Stimulated activated CD4-positive, alpha-beta T cell treated with anti-CD3 and anti-CD28 coated beads, Interleukin-1b, Interleukin-23, amount 100 ng/mL, for 4 hours (primary cell): ENCODE measurements around the gene SYPL1.
A peak's percentile ranks its signal among the peaks of the same experiment; 100 is the strongest.
"Not testable (repeated sequence)": the region's sequence is repeated elsewhere in the genome, so short reads cannot be mapped to it uniquely, and the experiment has no call there.

Experiments used
- DNase-seq, 2 donors: peaks; one replicate each; pipeline ENCODE4 v3.0.0-alpha.2; 2020; ENCODE audit warnings: low read depth in 2 of 2

SYPL1 gene

DNA sequence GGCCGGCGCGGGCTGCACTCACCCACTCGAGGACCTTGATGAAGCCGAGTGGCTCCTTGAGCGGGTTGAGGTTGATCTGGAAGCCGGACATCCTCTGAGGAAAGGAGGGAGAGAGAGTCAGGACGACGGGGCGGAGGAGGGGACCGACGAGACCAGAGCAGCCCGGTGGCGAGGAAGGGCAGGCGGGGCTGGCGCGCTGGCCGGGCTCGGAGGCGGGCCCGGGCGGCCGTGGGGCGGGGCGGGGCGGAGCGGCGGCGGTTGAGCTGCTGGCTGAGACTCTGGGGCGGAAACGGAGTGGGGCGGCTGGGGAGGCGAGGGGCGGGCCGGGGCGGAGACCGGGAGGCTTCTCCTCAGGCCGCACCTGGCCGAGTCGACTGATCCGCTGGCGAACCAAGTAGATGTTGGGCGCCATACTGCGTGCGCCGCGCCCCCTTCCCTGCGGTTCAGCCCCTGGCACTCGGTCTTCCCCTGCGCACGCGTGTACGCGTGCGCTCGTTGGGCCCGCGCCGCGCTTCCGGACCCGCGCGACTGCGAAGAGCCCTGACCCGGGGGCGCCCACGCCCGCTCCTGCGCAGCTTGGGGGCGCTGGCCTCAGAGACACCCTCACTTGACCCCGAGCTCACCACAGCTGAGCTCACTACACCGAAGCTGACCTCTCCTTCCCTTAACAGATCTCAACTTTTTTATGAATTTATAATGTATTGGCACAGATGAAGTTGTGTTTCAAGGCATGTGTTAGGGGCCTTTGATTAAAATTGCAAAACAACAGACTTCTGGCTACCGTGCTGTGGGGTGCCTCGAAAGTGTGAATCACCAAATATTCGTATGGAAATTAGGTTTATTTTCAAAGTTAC is at the start of gene SYPL1:
Gene SYPL1 (minus strand): TSS at position 195 of the 854 bp plus-strand sequence. CDS start 104 bp downstream, at position 91.
- DNase-seq = peak; percentile 87 to 94

GRCh38 chr7:106155027-106155426 is 42.9 kb upstream of the SYPL1 start:
- DNase-seq = no peak

DNA sequence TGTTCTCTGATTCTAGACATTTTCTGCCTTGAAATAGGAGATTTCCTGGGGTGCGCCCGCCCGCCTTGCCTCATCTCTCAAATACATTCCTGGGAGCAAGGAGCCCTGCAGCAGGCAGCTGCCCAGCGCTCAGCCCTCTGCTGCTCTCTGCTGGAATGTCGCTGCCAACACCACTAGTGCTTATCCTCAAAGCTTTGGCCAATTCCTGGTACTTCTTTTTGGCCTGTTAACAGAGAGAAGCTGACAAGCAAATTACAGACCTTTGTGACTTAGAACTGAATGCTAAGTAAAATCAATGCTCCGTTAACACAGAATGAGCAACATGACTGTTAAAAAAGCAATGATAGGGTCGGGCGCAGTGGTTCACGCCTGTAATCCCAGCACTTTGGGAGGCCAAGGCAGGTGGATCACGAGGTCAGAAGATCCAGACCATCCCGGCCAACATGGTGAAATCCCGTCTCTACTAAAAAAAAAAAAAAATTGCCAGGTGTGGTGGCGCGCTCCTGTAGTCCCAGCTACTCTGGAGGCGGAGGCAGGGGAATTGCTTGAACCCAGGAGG is 41.9 kb upstream of the SYPL1 start:
- peak; percentile 63 to 66 for DNase-seq

DNA sequence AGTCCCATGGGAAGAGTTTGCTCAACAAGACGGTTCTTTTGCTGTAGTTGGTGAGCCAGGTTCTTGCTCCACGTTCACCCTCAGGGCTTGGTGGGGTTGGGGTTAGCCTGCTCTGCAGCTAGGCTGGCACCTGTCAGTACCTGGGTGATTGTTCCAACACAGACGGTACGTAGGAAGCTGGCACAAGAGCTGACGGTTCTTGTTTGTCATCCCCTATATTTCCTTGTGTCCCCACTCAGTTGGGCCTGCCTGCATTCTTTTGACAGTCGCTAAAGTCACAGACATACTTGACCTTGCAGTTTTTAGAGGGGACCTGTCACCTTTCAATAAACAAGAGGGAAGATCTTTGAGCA is 40.2 kb upstream of the SYPL1 start:
- no peak for DNase-seq

GRCh38 chr7:106151459-106152312 is 39.6 kb upstream of the SYPL1 start:
- no peak for DNase-seq

GRCh38 chr7:106143711-106144337 is 31.7 kb upstream of the SYPL1 start:
- no peak for DNase-seq

- DNase-seq = no peak
These were observed 30.0 kb upstream of the SYPL1 start for GRCh38 chr7:106142136-106142535.

DNA sequence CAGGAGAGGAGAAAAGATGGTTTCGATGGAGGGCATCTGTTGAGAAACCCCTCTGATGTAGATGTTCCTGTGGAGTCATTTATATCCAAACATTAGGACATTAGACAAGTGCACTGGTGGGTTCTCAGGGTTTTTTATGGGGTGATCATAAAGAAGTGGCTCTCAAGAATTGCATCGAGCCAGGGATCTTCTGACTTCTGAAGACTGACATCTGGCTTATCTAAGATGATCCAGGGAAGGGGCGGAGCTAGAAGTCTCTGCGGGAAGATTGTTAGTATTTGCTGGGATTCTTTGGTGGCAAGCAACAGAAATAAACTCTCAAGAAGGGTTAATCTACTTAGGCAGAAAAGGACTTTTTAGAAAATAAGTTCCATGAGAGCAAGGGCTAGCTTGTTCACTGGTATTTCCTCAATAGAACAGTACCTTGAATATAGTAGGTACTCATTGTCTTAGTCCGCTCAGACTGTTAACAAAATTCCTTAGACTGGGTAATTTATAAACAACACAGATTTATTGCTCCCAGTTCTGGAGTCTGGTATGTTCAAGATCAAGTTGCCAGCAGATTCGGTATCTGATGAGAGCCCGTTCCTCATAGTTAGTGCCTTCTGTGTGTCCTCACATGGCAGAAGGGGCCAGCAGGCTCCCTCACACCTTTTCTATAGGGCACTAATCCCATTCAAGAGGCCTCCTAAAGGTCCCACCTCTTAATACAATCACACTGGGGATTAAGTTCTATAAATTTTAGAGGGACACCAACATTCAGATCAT is 28.5 kb upstream of the SYPL1 start:
- DNase-seq = no peak

- DNase-seq = no peak
These were observed 27.4 kb upstream of the SYPL1 start for GRCh38 chr7:106139265-106140251.

- DNase-seq = no peak
These were observed 26.7 kb upstream of the SYPL1 start for GRCh38 chr7:106138776-106139175.

DNA sequence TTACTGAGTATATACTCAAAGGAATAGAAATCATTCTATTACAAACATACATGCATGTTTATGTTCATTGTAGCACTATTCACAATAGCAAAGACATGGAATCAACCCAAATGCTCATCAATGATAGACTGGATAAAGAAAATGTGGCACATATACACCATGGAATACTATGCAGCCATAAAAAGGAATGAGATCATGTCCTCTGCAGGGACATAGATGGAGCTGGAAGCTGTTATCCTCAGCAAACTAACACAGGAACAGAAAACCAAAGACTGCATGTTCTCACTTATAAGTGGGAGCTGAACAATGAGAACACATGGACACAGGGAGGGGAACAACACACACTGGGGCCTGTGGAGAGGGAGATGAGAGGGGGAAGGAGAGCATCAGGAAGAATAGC is 26.1 kb upstream of the SYPL1 start:
- not testable (repeated sequence) for DNase-seq

DNA sequence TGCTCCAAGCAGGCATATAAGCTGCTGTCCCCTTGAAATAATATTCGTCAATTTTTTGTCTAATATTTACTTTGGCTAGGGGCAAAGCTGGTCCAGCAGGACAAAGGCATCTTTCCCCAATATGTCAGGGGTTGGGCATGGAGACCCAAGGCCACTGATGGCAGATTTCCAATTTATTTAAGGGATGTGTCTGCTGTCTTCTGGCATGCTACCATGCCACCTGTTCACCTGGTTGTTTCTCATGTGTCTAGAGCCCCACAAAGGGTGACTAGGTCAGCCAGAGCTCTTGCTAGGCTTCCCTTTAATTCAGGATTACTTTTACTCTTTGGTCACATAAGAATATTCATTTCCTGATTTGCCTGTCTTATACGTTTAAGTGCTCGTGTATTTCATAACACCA is 22.1 kb upstream of the SYPL1 start:
- DNase-seq = no peak

DNA sequence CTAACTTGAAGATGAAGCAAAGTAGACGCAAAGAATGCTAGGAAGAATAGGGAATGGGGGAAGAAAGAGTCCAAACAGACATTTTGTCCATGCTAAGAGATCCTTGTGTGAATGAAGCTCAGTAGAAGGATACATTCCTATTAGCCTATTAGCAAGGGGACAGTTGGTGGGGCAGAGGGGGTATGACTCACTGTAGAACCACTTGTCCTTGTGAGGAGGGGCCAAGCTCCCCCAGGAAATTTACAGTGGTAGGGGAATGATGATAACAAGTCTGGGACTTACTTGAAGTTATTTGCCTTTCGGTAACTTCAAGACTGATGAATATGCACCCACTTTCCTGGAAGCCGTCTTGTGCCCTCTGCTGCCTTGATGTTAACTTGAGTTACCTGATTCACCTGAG is 17.2 kb upstream of the SYPL1 start:
- no peak for DNase-seq

DNA sequence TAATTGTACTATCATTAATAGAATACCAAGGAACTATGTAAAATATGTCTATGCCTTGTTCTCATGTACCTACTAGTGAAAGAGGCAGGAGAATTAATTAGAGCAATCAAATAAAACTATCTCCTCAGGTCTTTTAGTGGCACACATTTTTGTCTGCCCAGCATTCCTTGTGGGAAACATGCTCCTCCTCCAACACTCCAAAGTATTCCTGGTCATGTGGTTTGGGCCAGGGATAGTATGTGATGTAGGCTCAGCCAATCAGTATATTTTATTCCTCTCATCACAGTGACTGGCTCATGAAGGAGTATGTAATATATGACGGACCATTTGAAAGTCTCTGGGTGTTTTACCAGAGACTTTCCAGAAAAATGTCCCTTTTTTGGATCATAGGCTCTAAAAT is 16.7 kb upstream of the SYPL1 start:
- no peak for DNase-seq

DNA sequence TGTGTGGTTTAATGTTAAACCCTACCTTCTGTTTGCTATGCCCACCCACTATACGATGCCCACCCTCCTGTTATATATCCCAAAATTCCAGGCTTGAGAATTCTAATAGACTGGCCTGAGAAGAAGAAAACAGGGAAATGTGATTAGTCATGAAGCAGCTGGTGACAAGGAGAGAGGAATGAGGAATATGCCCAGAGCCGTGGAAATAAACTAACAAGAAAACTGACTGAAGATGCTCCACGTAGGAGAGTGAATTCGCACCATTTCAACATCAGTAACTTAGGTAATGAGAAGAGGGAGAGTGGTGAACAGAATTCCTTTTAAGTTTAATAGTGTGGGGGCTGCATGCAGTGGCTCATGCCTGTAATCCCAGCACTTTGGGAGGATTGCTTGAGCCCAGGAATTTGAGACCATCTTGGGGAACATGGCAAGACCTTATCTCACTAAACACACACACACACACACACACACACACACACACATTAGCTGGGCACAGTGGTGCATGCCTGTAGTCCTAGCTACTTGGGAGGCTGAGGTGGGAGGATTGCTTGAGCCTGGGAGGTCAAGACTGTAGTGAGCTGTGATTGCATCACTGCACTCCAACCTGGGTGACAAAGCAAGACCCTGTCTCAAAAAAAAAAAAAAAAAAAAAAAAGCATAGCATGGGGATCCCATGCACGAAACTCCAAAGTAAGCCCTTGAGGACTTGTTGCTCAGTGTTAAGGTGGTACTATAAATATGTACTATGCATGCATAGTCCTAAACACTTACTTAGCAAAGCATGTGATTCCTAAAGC is 16.1 kb upstream of the SYPL1 start:
- no peak for DNase-seq

- DNase-seq = peak in 1 of 2 donors; percentile 62
These were observed 14.2 kb upstream of the SYPL1 start for GRCh38 chr7:106126170-106126938.

- DNase-seq = no peak
These were observed 13.3 kb upstream of the SYPL1 start for GRCh38 chr7:106125417-106125816.

DNA sequence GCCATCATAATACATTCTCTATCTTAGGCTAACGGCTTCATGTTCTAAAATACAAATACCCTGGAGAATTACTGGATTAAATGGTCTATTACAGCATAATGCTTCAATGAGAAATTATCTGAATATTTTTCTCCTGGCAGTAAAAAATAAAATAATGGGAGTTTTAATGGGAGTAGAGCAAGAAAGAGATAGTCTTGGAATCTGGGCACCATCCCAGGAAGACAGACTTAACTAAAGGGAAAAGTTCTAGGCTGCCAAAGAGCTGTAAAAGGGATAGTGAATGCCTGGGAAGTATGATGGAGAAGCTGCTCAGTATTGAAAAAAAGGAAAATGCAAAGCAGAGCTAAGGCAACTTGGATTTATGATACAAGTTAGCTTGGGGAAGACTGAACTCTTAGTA is 12.1 kb upstream of the SYPL1 start:
- no peak for DNase-seq

DNA sequence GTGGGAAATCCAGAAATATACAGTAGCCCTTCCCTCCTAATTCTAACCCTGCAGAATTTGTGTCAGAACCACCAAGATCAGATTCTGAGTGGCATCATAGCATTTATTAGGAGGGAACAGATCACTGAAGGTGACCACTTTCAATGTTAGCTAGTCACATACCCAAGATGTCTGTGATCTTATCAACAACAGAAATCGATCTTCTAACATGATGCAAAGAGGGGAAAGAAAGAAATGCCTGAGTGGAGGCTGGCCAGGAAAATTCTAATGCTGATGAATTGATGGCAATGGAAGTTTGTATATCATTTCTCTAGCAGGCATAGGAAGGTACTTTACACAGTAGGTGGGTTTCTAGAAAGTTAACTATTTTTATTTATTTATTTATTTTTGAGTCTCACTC is 10.6 kb upstream of the SYPL1 start:
- no peak for DNase-seq
